Transverse colon (tissue), 4 donors: Measurements from ENCODE around the gene ESYT2.

Source experiments
- EP300 ChIP-seq: sonication (generic); formaldehyde crosslinking; IDR thresholded peaks from one replicate; pipeline ENCODE4 v1.6.1; 2017; ENCODE audit warnings: antibody characterized with exemption, low read depth
- POLR2A ChIP-seq: fragments of 450-650 bp; IDR thresholded peaks from one replicate; pipeline ENCODE4 v1.6.1; 2016; ENCODE audit warnings: antibody characterized with exemption, mild to moderate bottlenecking, moderate library complexity
- POLR2AphosphoS5 ChIP-seq, 3 donors: sonication (generic); formaldehyde crosslinking; IDR thresholded peaks; one replicate each; pipeline ENCODE4 v1.6.1; 2016; ENCODE audit warnings: antibody characterized with exemption in 3 of 3
- TF ChIP-seq, protein P1 (sequence below), 5 experiments: fragments of 200-600 bp in 3 of 5; fragments of 450-650 bp in 2 of 5; sonication (generic) in 3 of 5; IDR thresholded peaks; 1 replicate in 2 of 5; 2 replicates in 3 of 5; pipeline ENCODE4 v1.5.1; 2016 to 2017; ENCODE audit warnings: antibody characterized with exemption in 5 of 5, inconsistent platforms in 3 of 5, mild to moderate bottlenecking in 2 of 5, moderate library complexity in 1 of 5

GRCh38 chr7:158789842-158790241 lies 39.5 kb downstream of the ESYT2 start:
- TF ChIP-seq, protein P1, sequence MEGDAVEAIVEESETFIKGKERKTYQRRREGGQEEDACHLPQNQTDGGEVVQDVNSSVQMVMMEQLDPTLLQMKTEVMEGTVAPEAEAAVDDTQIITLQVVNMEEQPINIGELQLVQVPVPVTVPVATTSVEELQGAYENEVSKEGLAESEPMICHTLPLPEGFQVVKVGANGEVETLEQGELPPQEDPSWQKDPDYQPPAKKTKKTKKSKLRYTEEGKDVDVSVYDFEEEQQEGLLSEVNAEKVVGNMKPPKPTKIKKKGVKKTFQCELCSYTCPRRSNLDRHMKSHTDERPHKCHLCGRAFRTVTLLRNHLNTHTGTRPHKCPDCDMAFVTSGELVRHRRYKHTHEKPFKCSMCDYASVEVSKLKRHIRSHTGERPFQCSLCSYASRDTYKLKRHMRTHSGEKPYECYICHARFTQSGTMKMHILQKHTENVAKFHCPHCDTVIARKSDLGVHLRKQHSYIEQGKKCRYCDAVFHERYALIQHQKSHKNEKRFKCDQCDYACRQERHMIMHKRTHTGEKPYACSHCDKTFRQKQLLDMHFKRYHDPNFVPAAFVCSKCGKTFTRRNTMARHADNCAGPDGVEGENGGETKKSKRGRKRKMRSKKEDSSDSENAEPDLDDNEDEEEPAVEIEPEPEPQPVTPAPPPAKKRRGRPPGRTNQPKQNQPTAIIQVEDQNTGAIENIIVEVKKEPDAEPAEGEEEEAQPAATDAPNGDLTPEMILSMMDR (IDR thresholded peaks at IDR 0.05), result no peak
- TF ChIP-seq POLR2AphosphoS5 (IDR thresholded peaks at IDR 0.05) (no peak), POLR2A (no peak), EP300 (no peak)
